HG03469 (cell line): ENCODE measurements around the gene NPAS3.

Experiments used
- ATAC-seq: cut with Tn5 transposase; IDR thresholded peaks from one replicate; pipeline ENCODE4 v1.9.1; 2021; ENCODE audit warnings: mild to moderate bottlenecking, moderate library complexity, moderate number of reproducible peaks; ENCODE audit not compliant: unreplicated experiment

Gene NPAS3

DNA sequence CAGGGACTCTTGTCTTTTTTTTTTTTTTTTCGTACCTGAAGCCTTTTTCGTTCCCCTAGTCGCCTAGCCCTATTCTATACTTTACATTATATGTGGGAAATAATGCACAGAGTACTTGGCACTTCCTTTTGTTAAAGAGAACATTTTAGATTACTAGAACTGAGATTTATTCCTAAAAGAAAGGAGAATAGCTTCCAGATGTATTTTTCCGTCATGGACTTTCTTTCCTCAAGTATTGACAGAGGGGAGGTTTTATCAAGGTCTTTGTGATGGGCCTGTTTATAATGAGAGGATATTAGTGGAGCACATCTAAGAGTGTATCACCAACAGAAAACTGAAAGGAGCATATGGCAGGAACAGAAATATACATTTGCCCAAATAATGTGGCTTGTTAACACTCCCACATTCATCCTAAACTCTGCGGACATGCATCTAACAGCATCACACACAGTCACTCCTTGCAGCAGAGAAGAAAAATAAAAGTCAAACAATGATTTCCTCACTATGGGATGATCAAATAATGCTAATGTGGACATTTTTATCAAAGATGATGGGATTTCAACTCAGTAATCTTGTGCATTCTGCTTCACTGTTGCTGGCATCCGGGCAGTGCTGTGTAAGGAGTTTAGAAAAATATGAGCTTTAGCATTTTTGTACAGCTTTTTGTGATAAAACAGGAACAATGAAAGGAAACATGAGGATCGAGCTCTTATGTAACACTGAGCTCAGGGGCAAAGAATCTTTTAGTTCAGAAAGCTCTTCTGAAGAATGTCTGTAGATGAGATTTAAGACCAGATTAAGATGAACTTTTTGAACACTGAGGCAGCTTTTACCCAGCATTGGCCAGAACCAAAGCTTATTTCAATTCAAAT lies 829.1 kb downstream of the NPAS3 start:
- no peak for ATAC-seq

DNA sequence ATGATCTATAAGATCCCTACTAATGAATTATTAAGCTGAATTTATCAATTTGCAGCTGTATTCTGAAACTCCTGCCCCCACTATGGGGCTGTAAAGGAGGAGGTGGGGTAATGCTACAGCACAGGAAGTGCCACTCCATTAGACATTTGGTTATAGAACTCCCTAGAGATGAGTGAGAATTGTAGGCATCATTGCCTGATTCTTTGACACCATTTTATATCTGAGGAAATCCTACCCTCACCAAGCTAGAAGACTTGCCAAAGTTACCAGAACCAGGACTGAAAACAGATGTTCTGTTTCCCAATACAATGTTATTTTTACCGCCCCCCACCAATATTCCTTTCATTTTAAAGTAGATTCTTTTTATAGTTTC lies 829.8 kb downstream of the NPAS3 start:
- no peak for ATAC-seq

DNA sequence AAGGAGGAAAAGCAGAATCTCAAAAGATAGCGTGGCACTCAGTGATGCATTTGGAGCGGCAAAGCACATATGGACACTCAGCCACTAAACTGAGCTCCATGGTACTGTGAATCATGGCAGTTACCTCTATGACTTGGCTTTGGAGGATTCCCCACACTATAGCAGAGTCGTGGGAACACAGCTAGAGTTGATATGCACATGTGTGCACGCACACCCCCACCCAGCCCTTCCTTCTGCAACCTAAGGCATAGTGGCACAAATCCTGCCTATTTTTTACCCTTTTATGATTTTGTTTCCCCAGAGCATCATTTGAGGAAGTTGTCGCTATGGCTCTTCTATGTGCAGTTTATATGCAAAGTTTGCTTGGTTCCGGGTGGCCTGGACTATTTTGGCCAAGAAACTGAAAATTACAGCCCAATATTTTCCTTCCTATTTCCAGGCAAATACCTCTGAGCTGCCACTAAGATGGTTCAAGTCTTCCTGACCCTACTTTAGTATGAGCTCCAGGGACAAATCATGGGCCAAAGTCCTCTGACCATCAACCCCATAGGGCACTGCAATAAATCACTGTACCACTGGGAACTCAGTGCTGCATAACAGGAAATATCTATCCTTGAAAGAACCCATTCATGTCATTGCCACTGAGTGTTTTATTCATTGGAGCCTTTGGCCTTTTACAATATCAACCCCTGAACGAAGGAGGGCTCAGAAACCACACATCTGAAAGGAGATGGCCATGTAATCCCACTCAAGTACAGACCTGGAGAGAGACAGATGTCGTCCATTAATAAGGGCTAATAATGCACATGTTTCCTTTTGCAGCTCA lies 834.7 kb downstream of the NPAS3 start:
- no peak for ATAC-seq

DNA sequence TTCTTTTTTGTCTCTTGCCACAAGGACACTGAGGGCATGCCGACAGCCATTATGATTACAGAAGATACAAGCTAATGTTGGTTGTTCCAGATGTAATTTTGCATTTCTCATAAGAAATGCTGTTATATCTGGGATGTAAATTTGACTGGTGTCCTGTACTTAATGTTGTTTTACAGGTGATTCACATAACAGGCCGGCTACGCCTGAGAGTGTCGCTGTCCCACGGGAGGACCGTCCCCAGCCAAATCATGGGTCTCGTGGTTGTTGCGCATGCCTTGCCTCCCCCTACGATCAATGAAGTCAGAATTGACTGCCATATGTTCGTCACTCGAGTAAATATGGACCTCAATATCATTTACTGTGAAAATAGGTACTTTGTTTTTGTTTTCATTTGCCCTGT lies 835.5 kb downstream of the NPAS3 start:
- no peak for ATAC-seq

DNA sequence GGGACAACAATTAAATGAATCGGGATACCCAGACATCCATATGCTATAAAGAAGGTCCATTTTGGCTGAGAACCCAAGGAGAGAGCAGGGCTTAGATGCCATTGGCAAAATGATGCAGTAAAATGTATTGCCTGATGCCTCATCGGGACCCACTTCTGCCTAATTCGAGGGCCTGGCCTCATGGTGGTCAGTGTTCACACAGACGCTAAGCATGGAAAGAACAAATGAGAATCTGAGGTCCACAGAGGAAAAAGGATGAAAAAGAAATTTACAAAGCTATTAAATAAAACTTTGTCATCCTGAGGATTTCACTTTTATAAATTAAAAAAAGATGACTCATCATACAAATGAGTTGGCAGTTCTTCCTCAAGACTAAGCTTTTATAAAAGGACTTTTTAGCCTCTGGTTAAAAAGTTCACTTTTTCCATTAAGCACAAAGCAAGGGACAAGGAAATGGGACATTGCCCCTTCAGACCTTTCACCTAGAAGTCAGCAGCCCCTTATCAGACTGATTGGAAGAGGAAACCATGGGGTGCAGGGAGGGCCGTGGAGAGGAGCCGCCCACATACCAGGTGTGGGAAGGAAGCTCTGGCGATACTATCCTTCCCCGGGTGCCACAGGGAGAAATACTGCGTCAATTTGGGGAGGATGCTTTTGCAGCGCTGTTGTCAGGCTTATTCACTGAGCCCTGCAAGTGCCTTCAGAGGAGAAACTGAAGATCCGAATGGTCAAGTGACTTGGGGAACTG lies 836.2 kb downstream of the NPAS3 start:
- no peak for ATAC-seq

DNA sequence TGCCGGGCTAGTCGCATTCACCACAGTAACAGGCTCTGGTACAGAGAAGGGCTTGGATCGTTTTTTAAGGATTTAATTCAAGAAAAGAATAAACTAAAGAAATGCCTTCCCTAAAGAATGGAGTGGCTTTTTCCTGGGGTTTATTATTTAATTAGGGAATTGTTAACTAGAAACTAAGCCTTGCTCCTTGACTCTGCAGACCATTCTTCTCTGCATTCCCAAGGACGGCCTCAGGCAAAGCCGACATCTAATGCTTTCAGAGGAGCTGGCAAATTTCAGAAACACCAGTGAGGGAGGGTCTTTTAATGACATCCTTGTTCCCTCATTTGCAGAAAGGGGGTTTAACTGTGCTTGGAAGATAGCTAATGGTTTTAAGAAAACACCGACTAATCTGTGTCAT lies 838.2 kb downstream of the NPAS3 start:
- ATAC-seq, result no peak

DNA sequence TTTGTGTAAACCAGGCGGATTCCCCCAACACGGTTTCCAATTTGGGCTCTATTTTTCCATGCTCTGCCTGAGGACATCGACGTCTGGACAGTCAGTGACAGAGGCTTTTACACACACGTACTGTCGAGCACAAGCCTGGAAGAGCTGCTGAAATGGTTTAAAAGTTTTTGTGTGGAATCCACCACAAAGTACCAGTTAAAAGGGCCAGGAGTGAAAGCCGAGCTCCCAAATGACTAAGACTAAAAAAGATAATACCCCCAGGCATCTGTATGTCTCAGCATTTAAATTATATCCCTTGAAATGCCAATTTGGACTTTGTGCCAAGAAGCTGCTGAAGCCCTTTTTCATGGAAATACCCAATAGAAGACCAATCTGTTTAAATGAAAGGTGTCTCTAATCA lies 839.0 kb downstream of the NPAS3 start:
- ATAC-seq, result no peak

DNA sequence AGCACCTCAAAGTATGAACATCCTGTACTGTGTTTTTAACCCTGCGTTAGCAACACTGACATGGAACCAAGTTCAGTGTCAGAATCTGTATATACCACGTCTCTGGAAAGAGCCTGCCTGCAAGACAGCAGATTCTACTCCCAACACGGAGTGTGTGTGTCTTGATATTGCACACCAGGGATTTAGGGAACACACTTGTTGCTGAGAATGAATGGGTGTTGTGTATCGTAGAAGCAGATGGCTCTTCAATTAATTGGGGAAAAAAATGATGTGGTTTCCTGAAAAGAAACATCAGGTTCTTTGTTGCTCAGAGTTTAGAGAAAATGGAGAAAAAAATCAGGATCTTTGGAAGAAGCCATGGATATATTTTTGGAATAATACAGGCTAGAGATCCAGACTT lies 841.4 kb downstream of the NPAS3 start:
- ATAC-seq, result no peak

DNA sequence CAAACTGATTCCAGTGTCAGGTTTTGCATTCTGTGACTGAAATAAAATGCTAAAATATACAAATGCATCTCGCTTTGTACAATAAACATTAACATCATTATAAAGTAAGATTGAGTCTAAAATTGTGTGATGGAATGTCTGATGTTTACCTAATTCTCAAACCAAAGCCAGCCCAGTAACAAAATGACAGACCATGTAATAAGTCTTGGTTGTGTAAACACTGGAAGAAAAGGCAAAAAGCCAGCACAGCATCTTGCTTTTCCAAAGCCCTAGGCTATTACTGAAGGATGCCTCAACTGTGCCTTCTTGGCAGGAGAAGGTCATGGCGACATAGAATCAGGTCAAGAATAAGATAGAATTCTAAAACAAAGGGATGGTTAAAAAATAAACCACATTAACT lies 842.6 kb downstream of the NPAS3 start:
- no peak for ATAC-seq

DNA sequence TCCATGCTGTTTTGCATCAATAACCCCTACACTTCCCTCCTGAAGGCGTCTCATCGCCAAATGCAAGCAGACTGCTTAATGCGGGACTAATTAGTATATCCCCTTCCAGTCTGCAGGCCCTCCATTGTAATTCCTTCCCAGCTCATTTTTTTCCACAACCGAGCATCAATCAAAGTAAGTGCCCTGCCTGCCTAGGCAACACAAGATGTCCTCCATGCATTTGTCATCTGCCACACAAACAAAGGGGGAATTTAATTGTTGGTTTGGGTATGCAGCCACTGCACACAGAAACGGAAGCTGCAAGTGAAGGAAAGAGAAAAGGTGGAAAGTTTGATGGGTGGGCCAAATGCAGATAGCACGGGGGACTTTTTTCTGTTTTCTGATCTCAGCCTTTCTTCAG lies 844.2 kb downstream of the NPAS3 start:
- ATAC-seq, result no peak

DNA sequence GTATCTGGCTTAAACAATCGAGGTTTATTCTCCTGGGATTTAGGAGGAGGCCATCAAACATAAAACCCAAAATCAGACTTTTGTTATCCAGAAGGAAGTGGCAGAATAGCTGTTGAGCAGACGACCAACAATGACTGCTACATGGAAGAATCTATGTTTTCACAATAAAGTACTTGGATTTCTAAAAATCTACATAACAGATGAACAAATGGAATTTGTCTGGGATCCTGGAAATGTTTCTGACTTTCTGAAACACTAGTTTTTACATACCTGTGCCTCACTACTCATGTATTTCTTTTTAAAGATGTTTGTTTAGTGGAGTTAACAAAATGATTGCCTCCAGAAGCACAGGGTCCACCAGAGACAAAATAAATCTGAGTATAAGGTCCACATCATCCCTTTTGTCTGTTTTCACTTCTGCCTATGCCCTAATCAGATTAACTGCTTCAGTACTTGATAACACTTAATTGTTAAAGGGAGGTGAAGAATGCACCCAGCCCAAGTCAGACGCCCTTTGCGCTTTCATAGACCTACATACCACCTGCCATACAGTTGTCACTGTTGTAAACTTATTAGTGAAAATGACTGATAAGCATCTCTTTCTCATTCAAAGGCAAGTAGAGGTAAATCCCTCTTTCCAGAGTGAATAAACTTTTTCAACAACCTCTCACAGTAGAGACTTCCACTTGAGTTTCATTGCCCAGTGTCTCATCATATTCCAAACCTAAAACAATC lies 847.6 kb downstream of the NPAS3 start:
- ATAC-seq, result no peak

DNA sequence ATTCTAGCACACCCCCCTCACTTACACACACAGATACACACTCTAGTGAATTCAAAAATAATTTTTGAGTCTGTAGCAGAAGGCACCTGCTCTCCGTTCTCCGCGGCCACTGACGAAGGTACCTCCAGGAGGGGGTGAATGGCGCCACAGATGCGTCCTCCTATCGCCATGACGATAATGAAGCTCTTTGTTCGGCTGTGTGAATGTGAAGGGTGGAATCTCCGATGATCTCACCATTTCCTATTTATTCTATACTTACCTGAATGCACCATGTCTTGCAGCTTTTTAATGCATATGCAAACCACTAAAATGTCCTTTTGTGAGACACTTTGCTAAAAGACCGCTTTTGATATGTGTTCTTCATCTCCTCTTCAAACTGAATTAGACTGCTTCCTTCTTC lies 849.5 kb downstream of the NPAS3 start:
- no peak for ATAC-seq

DNA sequence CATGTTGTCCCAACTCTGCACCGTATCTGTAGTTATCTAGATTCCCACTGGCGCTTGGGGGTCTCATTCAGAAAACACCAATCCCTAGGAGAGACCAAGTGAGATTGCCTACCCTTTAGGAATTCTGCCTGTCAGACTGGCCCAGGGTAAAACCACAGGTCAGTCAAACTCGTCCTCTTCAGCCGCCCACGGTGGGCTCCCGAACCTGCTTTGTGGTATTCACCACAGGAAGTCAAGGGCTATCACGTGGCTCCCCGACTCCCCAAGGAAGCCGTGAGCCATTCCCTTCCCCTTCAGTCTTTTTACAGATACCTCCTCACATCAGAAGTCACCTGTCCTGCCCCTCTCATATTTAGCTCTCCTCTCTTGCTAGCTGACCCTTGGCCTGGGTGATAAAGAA lies 852.3 kb downstream of the NPAS3 start:
- no peak for ATAC-seq

DNA sequence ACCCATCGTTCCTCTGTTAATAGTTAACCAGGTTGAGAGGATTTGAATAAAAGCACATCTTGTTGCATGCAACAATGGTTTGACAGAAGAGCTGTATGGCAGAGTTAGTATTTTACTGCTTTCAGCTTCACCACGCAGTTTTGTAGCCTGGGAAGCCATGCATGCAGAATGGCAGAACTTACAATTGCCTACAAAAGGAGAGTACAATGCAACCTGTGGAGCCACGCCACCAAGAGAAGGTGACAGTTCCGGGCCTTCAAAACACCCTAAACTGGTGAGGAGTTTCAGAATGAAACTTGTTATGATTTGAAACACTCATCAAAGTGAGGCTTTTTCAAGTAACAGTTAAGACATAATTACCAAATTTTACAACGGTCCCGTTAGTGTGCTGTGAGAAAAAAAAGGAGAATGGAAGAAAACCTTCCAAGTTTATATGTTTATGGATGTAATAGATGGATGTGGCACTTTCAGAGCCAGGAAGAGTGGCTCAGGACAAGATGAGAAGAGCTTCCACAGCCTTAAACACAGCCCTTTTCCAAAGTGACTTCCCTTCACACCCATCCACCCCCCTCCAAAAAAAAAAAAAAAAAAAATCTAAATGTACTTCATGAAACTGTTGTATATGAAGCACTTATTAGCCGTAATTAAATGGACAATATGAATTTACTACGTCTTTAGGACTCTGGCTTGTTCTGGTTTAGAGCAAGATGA lies 853.5 kb downstream of the NPAS3 start:
- peak; percentile 55 for ATAC-seq

DNA sequence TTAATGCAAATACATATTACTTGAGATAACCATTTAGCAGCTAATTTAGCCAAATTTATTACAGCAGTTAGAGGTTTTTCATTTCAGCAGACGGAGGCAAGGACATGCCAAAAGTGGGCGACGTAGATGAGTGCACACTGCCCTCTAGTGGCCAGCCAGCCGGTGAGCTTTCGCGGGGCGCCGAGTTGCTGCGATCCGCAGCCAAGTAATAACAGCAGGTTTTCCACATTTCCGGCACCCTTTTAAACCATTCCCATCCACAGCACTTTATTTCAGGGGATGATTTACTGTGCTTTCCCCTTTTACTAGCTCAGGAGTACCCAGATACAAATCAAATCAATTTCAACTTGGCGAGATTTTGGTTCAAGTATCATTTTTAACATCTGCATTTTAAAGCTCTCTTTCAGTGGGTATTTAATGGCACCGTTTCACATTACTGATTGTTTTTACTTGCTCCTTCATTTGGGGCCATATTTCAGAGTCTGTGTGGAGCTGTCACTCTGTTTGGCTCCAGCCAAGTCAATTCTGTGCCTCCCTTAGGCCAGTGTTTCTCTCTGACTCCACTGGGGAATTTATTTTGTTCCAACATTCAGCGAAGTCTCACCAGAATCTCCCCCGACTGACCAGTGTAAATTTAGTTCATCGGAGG lies 854.2 kb downstream of the NPAS3 start:
- no peak for ATAC-seq

DNA sequence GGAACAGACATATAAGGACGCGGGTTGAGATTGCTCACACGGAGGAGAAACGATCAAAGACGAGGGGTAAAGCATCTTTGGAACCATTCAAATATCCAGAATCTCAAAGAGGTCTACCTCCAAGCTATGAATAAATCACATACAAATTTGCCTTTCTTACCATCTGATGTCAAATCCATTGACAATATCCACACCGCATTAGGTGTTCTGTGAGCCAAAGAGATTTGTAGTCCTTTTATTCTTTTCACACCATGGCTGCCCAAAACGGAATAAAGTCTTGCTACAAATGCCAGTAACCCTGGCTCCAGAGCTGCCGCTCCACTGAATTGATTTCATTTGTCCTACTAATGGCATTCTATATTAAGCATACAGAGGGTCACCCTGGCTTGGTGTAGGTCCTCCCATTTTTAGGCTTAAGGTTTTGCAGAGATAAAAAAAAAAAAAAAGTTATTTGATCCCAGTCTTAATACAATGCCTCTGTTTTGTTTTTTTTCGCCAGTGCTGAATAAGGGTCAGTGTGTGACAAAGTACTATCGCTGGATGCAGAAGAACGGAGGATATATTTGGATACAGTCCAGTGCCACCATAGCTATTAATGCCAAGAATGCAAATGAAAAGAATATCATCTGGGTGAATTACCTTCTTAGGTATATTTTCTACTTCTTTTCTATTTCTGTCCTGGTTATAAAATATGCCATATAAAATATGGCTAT lies 854.9 kb downstream of the NPAS3 start:
- ATAC-seq, result no peak

DNA sequence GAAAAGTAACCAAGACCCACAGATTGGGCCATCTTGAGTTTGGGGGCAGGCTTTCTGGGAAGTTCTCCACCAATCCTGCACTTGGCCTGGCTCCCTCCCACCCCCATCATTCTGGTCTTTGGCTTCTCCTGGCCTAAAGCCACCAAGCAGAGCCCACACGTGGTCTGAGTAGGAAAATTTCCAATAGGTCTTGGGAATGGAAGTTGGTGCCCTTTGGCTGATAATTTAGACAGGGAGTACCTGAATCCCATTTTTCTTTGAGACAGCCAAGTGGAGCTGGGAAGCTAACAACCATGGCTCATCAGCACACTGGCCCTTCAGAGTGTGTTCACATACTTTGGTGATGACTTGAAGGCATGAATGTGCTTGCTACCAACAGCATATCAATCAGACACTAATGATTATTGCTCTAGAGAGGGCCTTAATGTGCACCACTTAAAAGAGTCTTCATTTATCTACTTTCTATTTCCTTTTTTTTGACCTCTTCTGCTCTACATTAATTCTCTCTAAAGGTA lies 856.2 kb downstream of the NPAS3 start:
- no peak for ATAC-seq

DNA sequence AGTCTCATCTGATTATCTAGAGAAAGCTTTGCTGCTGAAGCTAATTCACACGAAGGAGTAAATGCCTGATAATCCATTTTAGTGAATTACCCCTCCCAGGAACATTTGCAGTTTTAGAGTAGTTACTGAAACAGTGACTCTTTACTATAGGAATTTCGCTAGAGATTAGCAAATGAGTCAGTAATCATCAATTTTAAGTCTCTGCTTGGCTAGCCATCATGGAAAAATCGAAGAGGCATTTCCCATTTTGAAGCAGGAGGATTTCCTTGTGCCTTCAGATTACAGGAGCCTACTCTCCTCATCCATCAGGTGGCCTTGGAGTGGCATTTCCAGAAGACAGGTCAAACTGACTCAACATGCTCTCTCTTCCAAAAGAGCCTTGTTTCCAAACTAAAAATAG lies 857.7 kb downstream of the NPAS3 start:
- ATAC-seq, result no peak
